B cell (primary cell): Measurements from ENCODE around the gene AQP12B. TPM values are rescaled to one million over a fixed set of nuclear protein-coding genes. Genes with fewer than 3 reads are reported as not detected.

Experiments
- ATAC-seq: fragments of 200-7000 bp; cut with Tn5 transposase; one replicate; pipeline ENCODE4 v1.10.0; 2021; ENCODE audit warnings: low read depth, mild to moderate bottlenecking, moderate number of reproducible peaks, moderate library complexity
- CTCF ChIA-PET: fragments of 350-600 bp; sonication (Branson Sonifier 250); formaldehyde crosslinking; loops from one replicate; lab custom pipeline; 2021; ENCODE audit warnings: antibody characterized with exemption, inconsistent platforms; lab: Charles Lee
- POLR2A ChIA-PET: fragments of 350-600 bp; sonication (Branson Sonifier 250); formaldehyde crosslinking; loops from one replicate; lab custom pipeline; 2021; ENCODE audit warnings: antibody characterized with exemption; lab: Charles Lee
- DNase-seq: peaks from one replicate; pipeline ENCODE4 v3.0.0; 2013
- H2AFZ ChIP-seq: 2 replicates; pipeline ENCODE4 v1.6.1; 2012; ENCODE audit warnings: mild to moderate bottlenecking, low read depth, low read length; ENCODE audit not compliant: insufficient read depth, poor library complexity, severe bottlenecking
- H3K27ac ChIP-seq, 2 donors: 1 replicate in 1 of 2; 2 replicates in 1 of 2; pipeline ENCODE4 v1.5.1; 2012 to 2013; ENCODE audit warnings: low read length in 2 of 2, mild to moderate bottlenecking in 2 of 2, moderate library complexity in 1 of 2
- H3K27me3 ChIP-seq, 4 experiments: fragments of 200-600 bp in 1 of 4; sonication (generic) in 1 of 4; replicated peaks in 1 of 4; 1 replicate in 2 of 4; 2 replicates in 2 of 4; pipeline versions ENCODE4 v1.6.1 to v1.7.0; 2013 to 2016; ENCODE audit warnings: low read length in 3 of 4, mild to moderate bottlenecking in 2 of 4, mixed read lengths in 1 of 4, moderate library complexity in 1 of 4; ENCODE audit not compliant: insufficient read depth in 4 of 4, control insufficient read depth in 3 of 4; ENCODE audit errors: control extremely low read depth in 1 of 4
- H3K36me3 ChIP-seq, 2 experiments: replicated peaks in 1 of 2; 1 replicate in 1 of 2; 2 replicates in 1 of 2; pipeline versions ENCODE4 v1.6.1 to v1.7.1; 2013; ENCODE audit warnings: low read length in 1 of 2; ENCODE audit not compliant: insufficient read depth in 2 of 2, control insufficient read depth in 1 of 2; ENCODE audit errors: control extremely low read depth in 1 of 2, extremely low read depth in 1 of 2
- H3K4me1 ChIP-seq, 2 donors: fragments of 200-600 bp in 1 of 2; sonication (generic) in 1 of 2; 1 replicate in 1 of 2; 2 replicates in 1 of 2; pipeline versions ENCODE4 v1.5.1 to v1.6.1; 2013 to 2017; ENCODE audit warnings: low read length in 2 of 2; ENCODE audit not compliant: control insufficient read depth in 2 of 2, insufficient read depth in 2 of 2
- H3K4me2 ChIP-seq: replicated peaks from 2 replicates; pipeline ENCODE3; 2012; ENCODE audit warnings: mild to moderate bottlenecking, low read depth, low read length; ENCODE audit not compliant: poor library complexity, severe bottlenecking
- H3K4me3 ChIP-seq, 5 experiments: fragments of 200-600 bp in 1 of 5; sonication (generic) in 1 of 5; 1 replicate in 3 of 5; 2 replicates in 2 of 5; pipeline versions ENCODE4 v1.5.1 to v1.7.0; 2011 to 2016; ENCODE audit warnings: low read length in 4 of 5, mild to moderate bottlenecking in 4 of 5, low read depth in 2 of 5, control low read depth in 1 of 5, moderate library complexity in 1 of 5; ENCODE audit not compliant: insufficient read depth in 1 of 5; ENCODE audit errors: control extremely low read depth in 1 of 5, extremely low read depth in 1 of 5
- H3K79me2 ChIP-seq: fragments of 200-600 bp; sonication (generic); one replicate; pipeline ENCODE4 v1.6.0; 2016; ENCODE audit warnings: low read length; ENCODE audit not compliant: control insufficient read depth, insufficient read depth
- H3K9ac ChIP-seq: fragments of 200-600 bp; sonication (generic); 2 replicates; pipeline ENCODE4 v1.6.1; 2017; ENCODE audit warnings: mild to moderate bottlenecking, low read length, moderate library complexity
- H3K9me3 ChIP-seq, 3 donors: one replicate each; pipeline versions ENCODE4 v1.6.1 to v1.7.1; 2013; ENCODE audit warnings: low read length in 2 of 3; ENCODE audit not compliant: control insufficient read depth in 2 of 3, insufficient read depth in 1 of 3; ENCODE audit errors: control extremely low read depth in 1 of 3
- H4K20me1 ChIP-seq: 2 replicates; pipeline ENCODE4 v1.6.0; 2012; ENCODE audit warnings: mild to moderate bottlenecking, low read length; ENCODE audit not compliant: insufficient read depth, control insufficient read depth, poor library complexity, severe bottlenecking
- H3K27ac Mint-ChIP-seq: one replicate; pipeline ENCODE4 v1.8.0; 2021; ENCODE audit warnings: mixed read lengths
- H3K27me3 Mint-ChIP-seq: one replicate; pipeline ENCODE4 v1.8.0; 2021; ENCODE audit warnings: mixed read lengths
- H3K4me1 Mint-ChIP-seq: one replicate; pipeline ENCODE4 v1.8.0; 2021; ENCODE audit warnings: mixed read lengths
- H3K4me3 Mint-ChIP-seq: one replicate; pipeline ENCODE4 v1.8.0; 2021; ENCODE audit warnings: mixed read lengths
- H3K9me3 Mint-ChIP-seq: one replicate; pipeline ENCODE4 v1.8.0; 2022; ENCODE audit warnings: mixed read lengths; ENCODE audit not compliant: insufficient read depth
- CTCF ChIP-seq: fragments of 200-600 bp; IDR thresholded peaks from one replicate; pipeline ENCODE4 v1.8.0; 2022; ENCODE audit warnings: antibody characterized with exemption, mild to moderate bottlenecking
- EZH2 ChIP-seq: IDR thresholded peaks from 2 replicates; pipeline ENCODE4 v1.6.1; 2012; ENCODE audit warnings: borderline replicate concordance, low read depth, mild to moderate bottlenecking, moderate library complexity, low read length; ENCODE audit not compliant: insufficient read depth, poor library complexity, severe bottlenecking
- WGBS: methylation state at CpG from one replicate; pipeline ENCODE4 v1.1.5; 2013; ENCODE audit warnings: missing lambda C conversion rate; ENCODE audit not compliant: insufficient coverage; 5-methylcytosine and 5-hydroxymethylcytosine counted together
- intact Hi-C: fragments of 100-400 bp; cut with micrococcal nuclease; formaldehyde crosslinking; loops from one replicate; pipeline ENCODE4 v1.10.0; 2022
- polyA plus RNA-seq: library from polyadenylated mRNA; depleted of rRNA; stranded (reverse); fragments of >200 nt; gene quantifications from 2 replicates; pipeline ENCODE4 v1.2.3, GENCODE V29; 2012
- total RNA-seq, 2 donors: library from RNA; stranded (reverse); fragments of 120-200 nt in 1 of 2; gene quantifications; 1 replicate in 1 of 2; 2 replicates in 1 of 2; pipeline versions ENCODE4 v1.2.3 to v1.2.4, GENCODE V29; 2013 to 2022

AQP12B gene
- total and polyA plus RNA-seq, 2 donors (not counting 1 experiment from before 2014, with no cell fraction given): not detected

- Histone ChIP-seq H2AFZ (no peak overlapping the region), H3K4me3 (no peak overlapping the region), H3K9ac (no peak overlapping the region), H3K79me2 (no peaks in the 10 kb centered on the region), H3K4me1 (no peaks in the 10 kb centered on the region), H3K4me2 (no peak overlapping the region), H4K20me1 (no peaks in the 10 kb centered on the region), H3K9me3 (no peaks in the 10 kb centered on the region), H3K27me3 (no peaks in the 10 kb centered on the region), H3K27ac (no peak overlapping the region), H3K36me3 (no peaks in the 10 kb centered on the region)
- 91% methylated on average over 20 of the region's 20 CpGs for WGBS
- H3K9me3 Mint-ChIP-seq: no peaks in the 10 kb centered on the region
- H3K27me3 Mint-ChIP-seq: peaks cover 4% of the 10 kb centered on the region
- ATAC-seq (no peak), DNase-seq (no peak)
- H3K4me1 Mint-ChIP-seq: peaks cover 5% of the 10 kb centered on the region
- CTCF ChIA-PET: no interaction called here
- H3K4me3 Mint-ChIP-seq: no peak overlapping the region
- no peak for TF ChIP-seq EZH2
- TF ChIP-seq CTCF: no peak
- POLR2A ChIA-PET: no interaction called here
- H3K27ac Mint-ChIP-seq: no peak overlapping the region
- intact Hi-C loops: no loop called here
Observed at GRCh38 chr2:240687045-240687740, 4.5 kb upstream of the AQP12B start.

- Histone ChIP-seq H3K27ac (no peak overlapping the region), H3K9me3 (no peaks in the 10 kb centered on the region), H4K20me1 (no peaks in the 10 kb centered on the region), H3K27me3 (no peaks in the 10 kb centered on the region), H3K4me3 (no peak overlapping the region), H3K36me3 (no peaks in the 10 kb centered on the region), H3K9ac (no peak overlapping the region), H3K4me2 (no peak overlapping the region), H3K4me1 (no peaks in the 10 kb centered on the region), H3K79me2 (no peaks in the 10 kb centered on the region), H2AFZ (no peak overlapping the region)
- 60% methylated on average over 2 of the region's 6 CpGs for WGBS
- DNase-seq (no peak), ATAC-seq (no peak)
- Mint-ChIP-seq H3K4me1 (peaks cover 5% of the 10 kb centered on the region), H3K9me3 (no peaks in the 10 kb centered on the region), H3K4me3 (no peak overlapping the region), H3K27ac (no peak overlapping the region), H3K27me3 (peaks cover 4% of the 10 kb centered on the region)
- POLR2A ChIA-PET: no interaction called here
- intact Hi-C loops: no loop called here
- CTCF ChIA-PET: no interaction called here
- TF ChIP-seq CTCF (no peak), EZH2 (no peak)
Observed at GRCh38 chr2:240686460-240686859, 3.8 kb upstream of the AQP12B start.
